ENCODE data around the gene OR2G6.
"Not testable (repeated sequence)": the region's sequence is repeated elsewhere in the genome, so short reads cannot be mapped to it uniquely, and the experiment has no call there.

Gene OR2G6

GRCh38 chr1:248574657-248575056, 66.8 kb downstream of the OR2G6 start, which contains the start of gene OR2T34:
Gene OR2T34 (minus strand): TSS chr1:248574757. CDS start chr1:248574757, 0 bp downstream.
- DNase-seq (ENCODE audit: low read depth, low spot score), result not testable (repeated sequence)

GRCh38 chr1:248576260-248576980, 68.5 kb downstream of the OR2G6 start:
- no peak for DNase-seq (ENCODE audit: low read depth, low spot score)

Data from smooth muscle cell of the brain vasculature (primary cell).